PC-9 (cell line): ENCODE data around the gene GBE1. TPM values are rescaled to one million over a fixed set of nuclear protein-coding genes. Genes with fewer than 3 reads are reported as not detected.

Source experiments
- BruUV-seq: library from RNA; stranded (reverse); fragments of 400-500 nt; replicated peaks from 2 replicates; lab custom pipeline; 2021; lab: Mats Ljungman, UMichigan
- CTCF ChIA-PET: fragments of 300-600 bp; sonication (Branson Sonifier 250); formaldehyde crosslinking; loops from one replicate; lab custom pipeline; 2022; ENCODE audit warnings: antibody characterized with exemption; lab: Charles Lee
- POLR2A ChIA-PET: fragments of 300-600 bp; sonication (Branson Sonifier 250); formaldehyde crosslinking; loops from one replicate; lab custom pipeline; 2022; ENCODE audit warnings: antibody characterized with exemption; ENCODE audit not compliant: unreplicated experiment; lab: Charles Lee
- DNase-seq, 2 experiments: peaks; one replicate each; pipeline versions ENCODE4 v3.0.0 to v3.0.0-alpha.2; 2015 to 2022; ENCODE audit warnings: mixed read lengths in 1 of 2
- H2AFZ ChIP-seq: fragments of 200-600 bp; sonication (generic); 2 replicates; pipeline ENCODE4 v1.8.1; 2017; ENCODE audit warnings: antibody characterized with exemption
- H3F3A ChIP-seq: fragments of 200-600 bp; sonication (generic); 2 replicates; pipeline ENCODE4 v1.8.1; 2017; ENCODE audit warnings: antibody characterized with exemption, mild to moderate bottlenecking, low read depth; ENCODE audit not compliant: insufficient read depth
- H3K27ac ChIP-seq: fragments of 200-600 bp; sonication (generic); 2 replicates; pipeline ENCODE4 v1.6.1; 2016; ENCODE audit warnings: mixed run types
- H3K27me3 ChIP-seq: fragments of 200-600 bp; sonication (generic); 2 replicates; pipeline ENCODE4 v1.6.1; 2016; ENCODE audit warnings: low read depth, mixed run types; ENCODE audit not compliant: insufficient read depth
- H3K36me3 ChIP-seq: fragments of 200-600 bp; sonication (generic); 2 replicates; pipeline ENCODE4 v1.6.1; 2016; ENCODE audit warnings: low read depth, mixed run types
- H3K4me1 ChIP-seq: fragments of 200-600 bp; sonication (generic); replicated peaks from 2 replicates; pipeline ENCODE4 v1.6.1; 2016; ENCODE audit warnings: mixed run types; ENCODE audit not compliant: insufficient read depth
- H3K4me2 ChIP-seq: fragments of 200-600 bp; sonication (generic); 2 replicates; pipeline ENCODE4 v1.6.1; 2017; ENCODE audit warnings: mixed run types
- H3K4me3 ChIP-seq: fragments of 200-600 bp; sonication (generic); 2 replicates; pipeline ENCODE4 v1.6.1; 2016; ENCODE audit warnings: mixed run types
- H3K79me2 ChIP-seq: fragments of 200-600 bp; sonication (generic); 2 replicates; pipeline ENCODE4 v1.6.1; 2017; ENCODE audit warnings: low read depth, mixed run types
- H3K9me2 ChIP-seq: fragments of 200-600 bp; sonication (generic); 2 replicates; pipeline ENCODE4 v1.8.1; 2017; ENCODE audit warnings: mild to moderate bottlenecking; ENCODE audit not compliant: insufficient read depth
- H3K9me3 ChIP-seq: fragments of 200-600 bp; sonication (generic); 2 replicates; pipeline ENCODE4 v1.8.1; 2016; ENCODE audit warnings: low read depth; ENCODE audit not compliant: insufficient read depth
- H4K20me1 ChIP-seq: fragments of 200-600 bp; sonication (generic); 2 replicates; pipeline ENCODE4 v1.8.1; 2017; ENCODE audit not compliant: insufficient read depth
- EZH2 ChIP-seq: fragments of 200-600 bp; sonication (generic); IDR thresholded peaks from 2 replicates; pipeline ENCODE4 v1.8.0; 2017; ENCODE audit warnings: antibody characterized with exemption, low read depth
- intact Hi-C: fragments of 100-400 bp; cut with micrococcal nuclease; formaldehyde crosslinking; loops from one replicate; pipeline ENCODE4 v1.10.0; 2022; ENCODE audit not compliant: unreplicated experiment
- total RNA-seq: library from RNA; stranded (reverse); gene quantifications from 2 replicates; pipeline ENCODE4 v1.2.3, GENCODE V29; 2021
- TF ChIP-seq, protein P1 (sequence below): fragments of 200-600 bp; sonication (generic); conservative IDR thresholded peaks from 2 replicates; pipeline ENCODE4 v1.6.1; 2017; ENCODE audit warnings: mixed run types, antibody characterized with exemption, mild to moderate bottlenecking, moderate library complexity

GBE1 gene
- total RNA-seq, 1 experiment from 2014 or later = 31.2 TPM

DNA sequence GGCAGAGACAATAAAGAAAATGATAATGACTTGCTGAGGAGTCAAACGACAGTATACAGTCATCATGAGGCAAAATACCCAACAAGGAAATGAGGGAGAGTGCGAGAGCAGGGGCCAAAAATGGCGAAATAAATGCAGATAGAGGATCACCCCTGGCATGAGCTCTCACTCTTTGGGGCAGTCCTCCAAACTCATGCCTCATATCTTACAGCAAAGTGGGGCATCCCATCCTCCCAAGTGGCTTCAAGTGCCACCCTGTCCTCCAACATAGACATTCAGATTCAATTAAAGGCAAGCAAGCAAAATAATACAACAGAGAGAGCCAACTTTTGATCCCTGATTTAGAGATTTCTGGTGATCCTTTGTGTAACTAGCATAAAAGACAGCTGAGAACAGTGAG lies 278.4 kb downstream of the GBE1 start:
- intact Hi-C loops = no loop called here
- H3K79me2 ChIP-seq = no peaks in the 10 kb centered on the region
- H4K20me1 ChIP-seq = no peaks in the 10 kb centered on the region
- H3K4me1 ChIP-seq = no peaks in the 10 kb centered on the region
- no TSS peak for BruUV-seq
- no peak overlapping the region for H3K27ac ChIP-seq
- no peaks in the 10 kb centered on the region for H3K9me2 ChIP-seq
- no peak overlapping the region for H3K4me3 ChIP-seq
- H2AFZ ChIP-seq = no peak overlapping the region
- TF ChIP-seq, protein P1, sequence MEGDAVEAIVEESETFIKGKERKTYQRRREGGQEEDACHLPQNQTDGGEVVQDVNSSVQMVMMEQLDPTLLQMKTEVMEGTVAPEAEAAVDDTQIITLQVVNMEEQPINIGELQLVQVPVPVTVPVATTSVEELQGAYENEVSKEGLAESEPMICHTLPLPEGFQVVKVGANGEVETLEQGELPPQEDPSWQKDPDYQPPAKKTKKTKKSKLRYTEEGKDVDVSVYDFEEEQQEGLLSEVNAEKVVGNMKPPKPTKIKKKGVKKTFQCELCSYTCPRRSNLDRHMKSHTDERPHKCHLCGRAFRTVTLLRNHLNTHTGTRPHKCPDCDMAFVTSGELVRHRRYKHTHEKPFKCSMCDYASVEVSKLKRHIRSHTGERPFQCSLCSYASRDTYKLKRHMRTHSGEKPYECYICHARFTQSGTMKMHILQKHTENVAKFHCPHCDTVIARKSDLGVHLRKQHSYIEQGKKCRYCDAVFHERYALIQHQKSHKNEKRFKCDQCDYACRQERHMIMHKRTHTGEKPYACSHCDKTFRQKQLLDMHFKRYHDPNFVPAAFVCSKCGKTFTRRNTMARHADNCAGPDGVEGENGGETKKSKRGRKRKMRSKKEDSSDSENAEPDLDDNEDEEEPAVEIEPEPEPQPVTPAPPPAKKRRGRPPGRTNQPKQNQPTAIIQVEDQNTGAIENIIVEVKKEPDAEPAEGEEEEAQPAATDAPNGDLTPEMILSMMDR = no peak
- no peak for TF ChIP-seq EZH2
- no peaks in the 10 kb centered on the region for H3K27me3 ChIP-seq
- no peaks in the 10 kb centered on the region for H3K36me3 ChIP-seq
- CTCF ChIA-PET = no interaction called here
- H3K9me3 ChIP-seq = no peaks in the 10 kb centered on the region
- H3F3A ChIP-seq = no peaks in the 10 kb centered on the region
- no peak for DNase-seq
- POLR2A ChIA-PET = no interaction called here
- H3K4me2 ChIP-seq = no peak overlapping the region

DNA sequence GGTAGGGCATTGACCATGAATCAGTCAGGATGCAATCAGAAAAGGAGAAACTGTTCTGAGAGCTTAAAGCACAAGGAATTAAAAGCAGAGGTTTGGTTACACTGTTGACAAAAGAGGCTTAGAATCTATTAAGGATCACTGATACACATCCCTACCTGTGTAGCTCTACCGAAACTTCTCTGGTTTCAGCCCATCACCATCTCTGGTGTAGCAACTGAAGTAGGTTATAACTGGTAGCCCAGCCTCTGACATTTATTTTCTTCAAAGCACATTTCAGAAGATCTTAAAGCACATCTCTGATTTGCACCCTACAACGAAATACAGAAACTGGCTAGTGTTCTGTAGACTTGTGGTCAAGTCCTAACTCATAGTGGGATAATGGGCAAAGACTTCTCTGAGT lies 283.7 kb downstream of the GBE1 start:
- CTCF ChIA-PET = no interaction called here
- Histone ChIP-seq H3K4me3 (no peak overlapping the region), H3K9me3 (no peaks in the 10 kb centered on the region), H4K20me1 (0 out of 2 replicates have a peak, but pooled peaks cover 4% of the 10 kb centered on the region), H3K79me2 (no peaks in the 10 kb centered on the region), H3F3A (no peaks in the 10 kb centered on the region), H3K36me3 (no peaks in the 10 kb centered on the region), H3K4me2 (no peak overlapping the region), H3K9me2 (no peaks in the 10 kb centered on the region), H3K27me3 (no peaks in the 10 kb centered on the region), H3K27ac (no peak overlapping the region), H2AFZ (no peak overlapping the region), H3K4me1 (no peaks in the 10 kb centered on the region)
- intact Hi-C loops = no loop called here
- TF ChIP-seq, protein P1 = no peak
- TF ChIP-seq EZH2 = no peak
- POLR2A ChIA-PET = no interaction called here
- BruUV-seq = no TSS peak
- DNase-seq = no peak

DNA sequence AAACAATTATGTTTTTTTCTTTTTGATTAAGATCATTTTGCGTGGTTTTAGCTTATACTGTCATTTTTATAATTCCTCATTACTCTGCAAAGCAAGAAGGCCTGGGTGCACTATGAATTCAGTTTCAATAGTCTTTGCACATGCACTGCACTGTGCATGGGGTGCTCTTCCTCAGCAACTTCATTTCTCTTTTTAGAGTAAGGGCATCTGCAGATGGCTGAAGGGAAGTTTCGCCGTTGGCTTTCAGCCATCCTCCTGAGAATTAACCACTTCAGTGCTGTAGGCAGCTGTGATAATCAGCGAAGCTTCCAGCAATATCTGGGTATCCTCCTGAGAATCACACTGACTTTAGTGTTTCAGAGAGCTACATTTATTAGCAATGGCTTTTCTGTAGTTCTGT lies 284.8 kb downstream of the GBE1 start:
- TF ChIP-seq, protein P1 = no peak
- no peak for TF ChIP-seq EZH2
- Histone ChIP-seq H4K20me1 (0 out of 2 replicates have a peak, but pooled peaks cover 4% of the 10 kb centered on the region), H3K79me2 (no peaks in the 10 kb centered on the region), H2AFZ (no peak overlapping the region), H3F3A (no peaks in the 10 kb centered on the region), H3K27ac (no peak overlapping the region), H3K4me2 (no peak overlapping the region), H3K36me3 (no peaks in the 10 kb centered on the region), H3K4me3 (no peak overlapping the region), H3K27me3 (no peaks in the 10 kb centered on the region), H3K4me1 (no peaks in the 10 kb centered on the region), H3K9me3 (no peaks in the 10 kb centered on the region), H3K9me2 (no peaks in the 10 kb centered on the region)
- intact Hi-C loops = no loop called here
- ChIA-PET POLR2A (no interaction called here), CTCF (no interaction called here)
- DNase-seq = no peak
- no TSS peak for BruUV-seq
